HG02870 (cell line): ENCODE data around the gene EPHA6.

Experiments
- ATAC-seq: cut with Tn5 transposase; IDR thresholded peaks from one replicate; pipeline ENCODE4 v1.9.1; 2021; ENCODE audit warnings: mild to moderate bottlenecking, moderate library complexity; ENCODE audit not compliant: unreplicated experiment

The EPHA6 gene

DNA sequence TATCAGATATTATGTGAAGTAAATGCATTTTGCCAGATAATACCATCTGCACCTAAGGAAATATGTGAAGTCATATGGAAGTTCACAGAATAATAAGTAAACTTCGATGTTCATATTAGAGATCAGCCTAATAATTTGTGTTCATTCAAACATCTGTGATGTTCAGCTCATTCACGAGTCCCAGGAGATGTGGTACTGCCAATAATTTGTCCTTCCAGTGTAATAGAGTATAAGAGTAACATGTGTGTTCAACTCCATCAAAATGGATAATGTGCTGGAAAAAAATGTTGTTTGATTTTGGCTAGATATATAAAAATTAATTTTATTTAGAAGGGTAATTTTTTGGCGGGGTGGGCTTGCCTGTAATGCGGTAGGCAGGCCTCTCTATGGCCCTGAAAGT is 874.7 kb downstream of the EPHA6 start:
- no peak for ATAC-seq

DNA sequence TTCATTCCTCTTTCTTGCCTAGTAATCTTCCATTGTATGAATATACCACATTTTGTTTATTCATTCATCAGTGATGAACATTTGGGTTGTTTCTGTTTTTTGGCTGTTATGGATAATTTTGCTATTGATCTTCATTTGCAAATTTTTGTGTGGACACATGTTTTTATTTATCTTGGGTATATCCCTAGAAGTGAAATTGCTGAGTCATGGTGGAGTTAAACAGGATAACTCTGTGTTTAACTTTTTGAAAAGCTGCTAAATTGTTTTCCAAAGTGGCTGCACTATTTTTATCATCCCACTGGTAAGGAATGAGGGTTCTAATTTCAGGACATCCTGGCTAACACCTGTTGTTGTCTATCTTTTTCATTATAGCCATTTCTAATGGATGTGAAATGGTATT is 875.6 kb downstream of the EPHA6 start:
- ATAC-seq, result no peak

DNA sequence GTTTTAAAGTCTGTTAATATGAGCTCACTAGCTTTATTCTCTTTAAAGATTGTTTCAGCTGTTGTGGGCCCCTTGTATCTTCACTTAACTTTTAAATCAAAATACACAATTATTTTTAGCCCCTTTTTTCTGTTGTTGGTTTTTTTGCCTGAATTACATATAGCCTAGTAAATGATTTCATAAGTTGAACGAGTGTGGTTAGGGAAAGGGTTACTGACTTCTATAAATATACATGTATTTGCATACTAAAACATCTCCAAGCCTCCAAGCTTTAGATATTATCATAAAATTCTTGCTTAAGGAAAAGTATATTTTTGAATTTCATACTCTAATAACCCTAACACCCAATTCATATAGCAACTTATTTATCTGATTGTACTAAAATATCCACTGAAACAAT is 877.0 kb downstream of the EPHA6 start:
- no peak for ATAC-seq

DNA sequence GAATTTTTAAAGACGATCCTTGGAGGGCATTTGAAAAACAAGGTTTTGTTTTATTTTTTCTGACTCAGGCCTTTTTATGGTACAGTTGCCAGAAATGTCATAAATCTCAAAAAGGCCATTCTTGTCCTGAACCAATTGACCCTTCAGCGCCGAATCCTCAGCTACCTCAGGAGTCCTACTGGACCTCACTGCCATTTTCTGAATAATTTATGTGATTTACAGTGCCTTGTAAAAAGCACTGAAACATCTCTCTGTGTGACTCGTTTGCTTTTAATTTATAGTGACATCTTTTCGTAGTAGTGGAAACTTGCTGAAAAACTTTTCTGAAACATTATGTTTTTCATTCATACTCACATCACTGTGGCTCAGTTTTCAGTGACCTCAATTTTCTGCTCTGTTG is 878.0 kb downstream of the EPHA6 start:
- no peak for ATAC-seq

DNA sequence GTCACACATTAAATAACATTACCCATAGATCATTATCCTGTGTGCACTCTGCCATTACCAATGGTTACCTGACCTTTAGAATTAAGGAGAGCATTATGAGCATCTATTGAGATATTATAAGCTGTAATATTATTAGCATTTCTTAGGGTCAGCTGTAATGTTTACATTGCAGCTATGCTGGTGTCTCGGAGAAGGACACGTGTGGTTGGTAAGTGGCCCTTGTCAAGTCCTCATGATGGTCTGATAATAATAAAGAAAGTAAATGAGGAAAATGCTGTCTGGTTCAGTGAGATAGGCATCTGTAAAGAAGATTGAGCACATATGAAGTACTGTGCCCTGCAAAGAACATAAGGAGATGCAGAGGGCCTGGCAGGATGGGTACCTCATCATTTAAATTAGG is 878.4 kb downstream of the EPHA6 start:
- no peak for ATAC-seq

DNA sequence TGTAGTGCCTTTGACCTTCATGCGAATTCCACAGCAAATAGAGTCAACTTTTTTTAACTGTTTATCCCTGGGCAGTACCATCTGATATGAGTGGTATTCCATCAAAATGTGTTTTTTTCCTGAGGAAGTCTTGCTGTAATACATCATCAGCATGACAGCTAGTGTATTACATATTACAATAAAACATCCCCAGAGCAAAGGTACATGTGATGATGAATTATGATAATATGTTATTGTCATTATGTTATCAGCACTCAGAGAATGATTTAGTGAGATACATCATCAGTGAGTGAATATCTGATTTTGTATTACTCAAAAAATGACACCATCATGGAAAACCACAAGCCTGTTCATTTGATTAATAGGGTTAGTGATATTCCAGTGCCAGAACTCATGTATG is 880.5 kb downstream of the EPHA6 start:
- no peak for ATAC-seq

DNA sequence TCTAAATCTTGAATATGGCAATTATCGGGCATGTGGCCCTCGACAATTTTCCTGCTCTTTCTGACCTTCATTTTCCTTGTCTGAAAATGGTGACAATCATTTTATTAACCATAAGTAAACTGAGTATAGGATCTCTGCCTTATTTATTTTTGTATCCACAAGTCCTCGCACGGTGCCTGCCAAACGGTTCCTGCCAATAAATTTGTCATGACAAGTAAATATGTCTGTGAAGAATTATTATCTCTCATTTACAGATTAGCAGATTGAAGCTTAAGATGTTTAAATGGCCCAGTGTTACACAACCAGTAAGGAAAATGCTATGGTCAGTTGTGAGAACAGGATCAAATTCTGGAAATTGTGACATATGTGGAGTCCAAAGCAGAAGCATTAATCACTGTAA is 884.3 kb downstream of the EPHA6 start:
- ATAC-seq, result no peak

DNA sequence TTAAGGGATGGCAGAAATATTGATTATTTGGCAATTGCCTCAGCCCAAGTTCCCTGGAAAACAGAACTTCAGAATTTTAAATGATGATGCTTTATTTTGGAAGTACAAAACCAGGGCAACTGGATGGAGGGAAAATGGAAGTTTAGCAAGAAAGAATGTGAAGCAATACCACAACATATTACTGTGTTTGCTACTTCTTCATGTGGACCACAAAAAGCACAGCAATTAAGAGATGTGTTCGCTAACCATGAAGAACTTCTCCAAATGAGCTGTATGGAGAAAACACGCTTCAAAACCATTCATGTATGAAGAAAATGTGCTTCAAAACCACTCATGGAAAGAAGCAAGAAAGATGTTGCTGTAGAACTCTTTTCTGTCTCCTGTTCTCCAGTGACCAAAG is 885.5 kb downstream of the EPHA6 start:
- no peak for ATAC-seq

DNA sequence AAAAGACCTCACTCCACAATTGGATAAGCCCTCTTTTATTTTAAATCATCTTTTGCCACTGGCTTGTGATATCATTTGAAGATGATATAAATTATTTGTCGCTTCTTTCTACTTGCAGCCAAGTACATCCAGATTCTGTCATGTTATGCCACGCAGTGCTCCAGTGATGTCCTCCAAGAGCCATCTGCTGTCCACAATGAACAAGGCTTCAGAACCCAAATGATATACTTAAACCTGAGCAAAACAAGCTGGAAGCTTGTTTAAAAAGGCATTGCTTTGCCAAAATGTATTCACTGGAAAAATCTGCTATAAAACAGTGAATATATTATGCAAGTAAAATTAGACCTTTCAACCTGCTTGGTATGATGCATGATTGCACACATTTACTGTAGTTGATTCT is 891.4 kb downstream of the EPHA6 start:
- no peak for ATAC-seq

DNA sequence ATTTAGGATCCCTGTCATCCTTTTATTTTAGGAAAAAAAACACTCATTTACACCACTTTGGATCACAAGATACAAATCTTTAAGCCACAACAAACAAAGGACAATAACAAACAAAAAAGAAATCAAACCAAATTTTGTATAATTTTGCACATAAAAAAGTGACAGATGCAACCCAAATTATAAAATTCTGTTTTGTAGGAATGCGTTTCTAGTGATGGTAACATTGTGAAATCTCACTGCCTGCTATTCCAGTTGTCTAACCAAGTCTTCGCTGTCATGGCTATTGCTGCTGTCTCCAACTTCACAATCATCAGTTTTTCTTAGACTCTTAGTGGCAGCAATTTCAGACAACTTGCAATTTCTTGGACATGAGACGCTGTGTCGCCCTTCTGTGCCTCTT is 891.8 kb downstream of the EPHA6 start:
- no peak for ATAC-seq

DNA sequence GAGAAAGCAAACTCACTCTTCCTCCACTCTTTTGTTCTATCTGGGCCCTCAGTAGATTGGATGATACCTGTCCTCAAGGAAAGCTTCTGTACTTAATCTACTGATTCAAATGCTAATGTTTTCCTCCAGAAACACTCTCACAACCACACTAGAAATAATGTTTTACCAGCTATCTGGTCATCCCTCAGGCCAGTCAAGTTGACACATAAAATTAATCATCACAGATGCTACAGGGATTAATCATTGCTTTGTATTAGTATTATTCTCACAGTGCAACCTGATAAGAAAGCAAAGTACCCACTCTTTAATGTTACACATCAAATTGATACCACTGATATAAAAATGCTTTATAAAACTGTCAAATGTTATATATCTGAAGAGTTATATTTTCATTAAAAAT is 897.3 kb downstream of the EPHA6 start:
- no peak for ATAC-seq

DNA sequence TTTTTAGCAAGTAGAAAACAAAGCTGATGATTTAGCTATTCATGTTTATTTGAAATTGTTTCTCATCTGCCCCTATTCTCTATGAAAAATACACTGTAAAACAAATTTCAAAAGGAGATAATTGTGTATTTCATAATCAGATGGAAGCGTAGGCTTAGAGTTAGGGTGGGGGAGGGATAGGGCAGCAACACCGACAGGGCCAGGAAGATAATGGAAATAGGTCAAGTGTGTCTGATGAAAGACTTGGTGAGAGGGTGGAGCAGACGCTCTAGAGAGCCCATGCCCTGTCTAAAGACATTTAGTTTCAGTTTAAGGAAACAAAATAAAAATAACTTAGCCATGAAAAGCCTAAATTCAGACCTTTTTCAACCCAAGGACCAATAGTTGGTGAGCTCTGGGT is 898.5 kb downstream of the EPHA6 start:
- ATAC-seq, result no peak

DNA sequence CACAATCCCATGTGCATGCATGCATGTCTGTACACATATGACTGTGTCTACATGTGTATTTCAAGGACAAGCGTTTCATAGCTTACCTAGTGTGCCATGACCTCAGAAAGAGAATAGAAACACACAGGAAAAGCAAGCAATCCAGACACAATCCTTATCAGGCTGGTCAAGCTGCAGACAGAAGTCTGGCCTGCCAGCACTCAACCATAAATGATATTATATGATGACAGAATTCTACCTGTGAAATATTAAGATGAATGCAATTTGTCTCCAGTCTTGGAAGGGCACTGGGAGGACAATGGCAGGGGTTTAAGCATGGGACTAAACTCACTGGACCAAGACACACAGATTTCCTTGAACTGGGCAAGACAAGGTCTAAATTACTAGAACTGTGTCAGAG is 899.2 kb downstream of the EPHA6 start:
- no peak for ATAC-seq

DNA sequence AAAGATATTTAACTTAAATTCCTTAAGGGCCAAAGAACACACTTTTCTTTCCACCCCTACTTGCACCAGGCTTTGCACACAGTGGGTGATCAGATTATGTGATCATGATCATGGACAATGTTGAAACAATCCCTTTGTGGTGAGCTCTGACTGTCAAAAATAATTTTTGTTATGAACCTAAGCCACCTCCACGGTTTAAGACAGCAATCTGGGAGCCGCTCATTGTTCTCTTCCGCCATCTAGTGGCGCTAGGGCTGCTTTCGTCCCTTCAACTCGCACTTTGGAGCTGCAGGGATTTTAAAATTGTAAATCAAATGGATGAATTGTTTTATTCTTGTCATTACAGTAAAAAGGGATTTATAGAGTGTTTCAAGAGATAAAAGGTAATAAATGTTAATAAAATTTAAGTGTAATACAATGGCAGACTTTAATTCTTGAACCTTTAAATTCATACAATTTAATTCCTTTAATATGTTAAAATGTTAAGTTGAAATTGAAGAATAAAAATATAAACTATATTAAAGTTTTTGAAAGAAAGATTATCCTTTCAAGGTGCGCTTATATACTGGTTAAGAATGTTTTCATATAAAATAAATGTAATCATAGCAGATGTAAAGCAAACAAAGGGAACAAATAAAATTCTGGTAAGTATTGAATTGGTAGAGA is 904.9 kb downstream of the EPHA6 start:
- ATAC-seq, result peak; percentile 89

DNA sequence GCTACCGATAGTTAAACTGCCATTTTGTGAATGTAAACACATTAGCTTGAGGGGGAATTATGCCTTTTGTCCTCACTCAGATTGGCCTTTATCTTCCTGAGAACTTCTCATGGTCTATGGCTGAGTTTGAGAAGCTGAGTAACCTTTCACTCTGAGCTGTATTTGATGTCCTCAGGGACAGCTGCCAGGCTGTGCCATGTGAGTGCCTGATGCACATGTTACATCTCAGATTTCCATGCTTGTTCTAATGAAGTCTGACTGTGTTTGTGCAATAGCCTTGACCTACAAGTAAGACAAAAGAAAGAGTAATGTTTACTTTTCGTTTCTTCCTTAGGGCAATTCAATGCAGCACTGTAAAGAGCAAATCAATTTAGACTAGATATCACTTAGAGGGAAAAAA is 906.0 kb downstream of the EPHA6 start:
- ATAC-seq, result no peak

DNA sequence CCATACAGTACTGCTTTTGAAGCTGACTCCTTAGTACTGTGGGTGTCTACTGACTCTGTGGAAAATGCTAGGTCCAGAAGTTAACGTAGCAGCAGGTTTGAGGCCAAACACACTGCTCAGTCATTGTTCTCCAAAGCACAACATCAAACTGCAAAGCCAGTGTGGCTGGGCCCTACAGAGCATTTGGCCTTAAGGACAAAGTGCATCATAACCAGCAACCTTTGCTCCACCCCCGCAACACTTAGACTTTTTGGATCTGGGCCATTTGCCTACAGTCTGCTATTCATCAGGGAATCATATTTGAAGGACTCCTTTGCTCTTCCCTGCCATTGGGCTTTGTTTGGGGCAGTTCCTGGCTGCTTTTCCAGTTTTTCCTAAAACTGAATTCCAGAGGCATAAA is 907.1 kb downstream of the EPHA6 start:
- no peak for ATAC-seq

DNA sequence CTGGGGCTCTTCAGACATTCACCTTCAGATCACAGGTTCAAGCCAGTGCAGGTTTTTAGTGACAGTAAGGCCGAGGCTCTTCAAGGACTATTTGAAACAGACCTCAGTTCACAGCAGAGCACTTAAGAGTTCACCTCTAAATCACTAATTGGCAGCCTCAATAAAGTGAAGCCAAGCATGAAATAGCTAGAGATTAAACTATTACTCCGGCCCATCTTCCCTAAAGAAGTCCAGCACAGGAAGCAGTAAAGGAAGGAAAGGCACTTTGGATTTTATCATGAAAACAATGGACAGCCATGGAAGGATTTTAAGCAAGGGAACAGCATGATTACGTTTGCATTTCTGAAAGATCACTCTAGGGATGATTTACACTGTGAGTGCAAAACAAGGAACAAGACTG is 922.5 kb downstream of the EPHA6 start:
- ATAC-seq, result no peak

DNA sequence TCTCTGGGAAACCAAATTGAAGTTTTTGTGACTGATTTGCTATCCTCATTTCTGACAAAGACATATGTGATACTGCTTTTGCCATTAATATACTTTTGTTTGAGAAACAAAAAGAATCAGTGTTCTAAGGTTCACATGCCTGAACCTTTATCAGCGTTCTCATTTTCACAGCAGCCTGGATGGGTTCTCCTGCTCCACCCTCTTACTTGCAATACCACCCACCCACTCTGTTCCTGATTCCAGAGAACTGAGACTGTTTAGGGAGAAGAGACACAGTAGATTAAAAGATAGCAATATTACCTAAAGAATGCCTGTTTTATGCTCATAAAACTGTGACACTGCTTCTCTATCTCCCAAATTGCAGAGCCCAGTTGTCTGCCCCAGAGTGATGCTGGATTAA is 924.4 kb downstream of the EPHA6 start:
- no peak for ATAC-seq

DNA sequence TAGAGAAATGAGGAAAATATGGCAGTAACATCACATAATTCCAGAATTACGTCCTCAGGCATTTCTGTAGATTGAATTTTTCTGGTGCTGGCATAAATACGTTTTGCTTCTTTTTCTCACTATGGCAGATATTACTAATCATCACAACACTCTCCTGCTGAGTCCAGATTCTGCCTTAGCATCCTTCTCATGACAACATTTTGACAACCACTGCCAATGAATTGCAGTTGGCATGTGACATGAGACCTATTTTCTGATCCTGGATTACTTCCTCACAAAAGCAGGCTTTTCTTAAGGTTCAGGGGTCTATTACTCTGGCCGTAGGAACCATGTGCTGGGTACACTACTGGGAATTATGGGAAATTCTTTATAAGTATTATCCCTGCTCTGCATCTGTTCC is 927.6 kb downstream of the EPHA6 start:
- ATAC-seq, result no peak

DNA sequence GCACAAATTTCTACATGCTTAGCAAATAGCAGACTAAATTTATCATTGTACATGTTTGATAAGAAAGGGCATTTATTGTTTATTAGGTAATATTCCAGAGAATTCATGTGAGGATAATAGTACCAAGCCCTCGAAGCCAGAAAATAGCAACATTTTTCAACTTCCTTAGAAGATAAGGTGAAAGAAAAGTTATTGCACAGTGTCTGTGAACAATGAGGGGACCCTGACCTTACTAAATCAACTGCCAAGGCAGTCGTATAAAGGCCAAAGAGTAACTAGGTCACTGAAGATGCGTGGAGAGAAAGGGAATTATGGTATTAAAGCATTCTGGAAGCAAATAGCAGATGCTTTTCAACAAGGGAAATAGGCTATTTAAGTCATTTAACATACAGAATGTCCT is 929.9 kb downstream of the EPHA6 start:
- no peak for ATAC-seq

DNA sequence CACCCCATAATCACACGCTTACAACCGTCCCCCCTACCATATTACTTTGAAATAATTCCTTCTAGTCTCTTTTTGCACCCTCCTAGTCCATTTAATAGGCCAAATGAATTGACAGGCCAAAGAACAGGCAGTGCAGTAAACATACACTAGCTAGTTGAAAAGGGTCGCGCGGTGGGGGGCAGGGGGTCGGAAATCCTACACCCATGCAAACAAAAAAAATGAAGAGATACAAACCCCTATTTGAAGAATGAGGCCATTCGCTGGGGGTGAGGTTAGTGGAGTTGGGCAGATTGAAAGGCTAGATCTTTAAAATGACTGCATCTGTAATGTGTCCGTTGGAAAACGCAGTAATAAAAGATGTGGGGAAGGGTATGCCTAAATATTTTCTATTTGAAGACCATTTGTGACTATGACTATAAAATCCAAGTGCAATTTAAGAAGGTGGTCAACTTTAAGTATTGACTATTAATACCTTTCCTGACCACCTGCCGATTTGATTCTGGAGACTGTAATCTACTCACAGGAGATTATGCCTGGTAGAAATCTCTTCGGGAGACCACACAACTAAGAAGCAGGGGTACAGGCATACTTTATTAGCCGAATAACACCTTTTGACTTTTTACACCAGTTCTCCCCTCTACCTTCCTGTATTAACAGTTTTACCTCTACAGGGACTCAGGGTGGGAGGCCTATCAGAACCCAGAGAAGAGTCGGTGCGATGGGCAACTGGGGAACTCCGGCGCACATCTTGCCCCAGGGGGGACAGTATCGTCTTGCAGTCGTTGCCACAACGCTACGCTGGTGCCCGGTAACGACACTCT is 949.4 kb downstream of the EPHA6 start:
- peak; percentile 35 for ATAC-seq

DNA sequence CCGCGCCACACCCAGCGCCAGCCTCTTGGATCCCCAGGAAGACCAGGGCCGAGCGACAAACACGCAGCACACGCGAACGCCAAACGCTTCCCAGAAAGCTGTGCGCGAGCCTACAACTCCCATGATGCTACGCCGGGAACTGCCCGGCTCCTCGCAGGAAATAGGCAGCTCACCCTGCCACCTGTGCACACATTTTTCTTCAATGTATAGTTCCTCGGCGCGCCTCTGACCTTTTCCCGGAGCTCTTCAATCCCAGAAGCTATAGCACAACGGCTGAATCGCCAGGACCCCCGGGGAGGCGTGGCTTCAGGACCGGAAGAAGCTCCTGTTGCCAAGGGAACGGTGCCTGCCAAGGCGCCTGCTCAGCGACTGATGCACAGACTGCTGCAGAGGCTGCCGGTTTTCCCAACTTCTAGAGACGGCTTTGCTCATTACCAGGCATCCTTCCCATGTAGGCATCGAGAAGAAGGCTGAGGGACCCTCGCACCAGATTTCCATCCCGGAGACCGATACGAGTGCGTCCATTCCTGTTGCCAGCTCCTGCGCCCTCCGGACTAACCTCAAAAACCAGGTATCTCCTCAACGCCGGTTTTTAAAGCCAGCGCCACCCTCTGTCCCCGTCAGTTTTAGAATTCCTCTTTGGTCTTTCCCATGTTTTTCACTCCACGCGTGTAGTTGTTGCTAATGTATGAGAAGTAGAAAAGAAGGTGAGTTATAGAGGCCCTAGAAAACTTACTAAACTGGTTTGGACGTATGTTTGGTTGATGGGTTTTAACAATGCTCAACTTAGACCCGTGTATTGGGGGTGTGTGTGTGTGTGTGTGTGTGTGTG is 950.2 kb downstream of the EPHA6 start, which contains the start of gene ARL6:
Gene ARL6, plus strand, starts transcription at position 352 of the 832 bp plus-strand sequence. CDS start 3,350 bp downstream, outside the sequence.
- peak; percentile 96 for ATAC-seq
